ENCODE measurements around the gene EIF3B.
"Not testable (repeated sequence)": the region's sequence is repeated elsewhere in the genome, so short reads cannot be mapped to it uniquely, and the experiment has no call there.

Gene EIF3B

GRCh38 chr7:2403718-2404648 lies 49.4 kb downstream of the EIF3B start:
- DNase-seq = peak in 1 of 2 experiments; percentile 24

GRCh38 chr7:2404714-2405119 lies 50.1 kb downstream of the EIF3B start:
- DNase-seq = no peak

GRCh38 chr7:2405201-2405600 lies 50.6 kb downstream of the EIF3B start:
- DNase-seq = no peak

- no peak for DNase-seq
Observed at GRCh38 chr7:2405601-2406345, 51.1 kb downstream of the EIF3B start.

GRCh38 chr7:2409745-2410414 lies 55.3 kb downstream of the EIF3B start:
- no peak for DNase-seq

- DNase-seq = no peak
Observed at GRCh38 chr7:2411049-2411448, 56.4 kb downstream of the EIF3B start.

- DNase-seq = no peak
Observed at GRCh38 chr7:2411815-2412586, 57.4 kb downstream of the EIF3B start.

GRCh38 chr7:2412587-2413201 lies 58.1 kb downstream of the EIF3B start:
- no peak for DNase-seq

GRCh38 chr7:2416063-2416462 lies 61.4 kb downstream of the EIF3B start:
- DNase-seq = no peak

GRCh38 chr7:2416650-2417049 lies 62.0 kb downstream of the EIF3B start:
- no peak for DNase-seq

- not testable (repeated sequence) for DNase-seq
Observed at GRCh38 chr7:2417178-2417577, 62.6 kb downstream of the EIF3B start.

GRCh38 chr7:2417981-2418481 lies 63.4 kb downstream of the EIF3B start:
- DNase-seq = no peak

- no peak for DNase-seq
Observed at GRCh38 chr7:2420216-2420933, 65.7 kb downstream of the EIF3B start.

- DNase-seq = no peak
Observed at GRCh38 chr7:2421943-2422310, 67.3 kb downstream of the EIF3B start.

- no peak for DNase-seq
Observed at GRCh38 chr7:2425749-2426148, 71.1 kb downstream of the EIF3B start.
